ENCODE measurements around the gene PWP1.

GRCh38 chr12:107663277-107663676 lies 22.3 kb upstream of the PWP1 start:
- TF ChIP-seq, protein P1, sequence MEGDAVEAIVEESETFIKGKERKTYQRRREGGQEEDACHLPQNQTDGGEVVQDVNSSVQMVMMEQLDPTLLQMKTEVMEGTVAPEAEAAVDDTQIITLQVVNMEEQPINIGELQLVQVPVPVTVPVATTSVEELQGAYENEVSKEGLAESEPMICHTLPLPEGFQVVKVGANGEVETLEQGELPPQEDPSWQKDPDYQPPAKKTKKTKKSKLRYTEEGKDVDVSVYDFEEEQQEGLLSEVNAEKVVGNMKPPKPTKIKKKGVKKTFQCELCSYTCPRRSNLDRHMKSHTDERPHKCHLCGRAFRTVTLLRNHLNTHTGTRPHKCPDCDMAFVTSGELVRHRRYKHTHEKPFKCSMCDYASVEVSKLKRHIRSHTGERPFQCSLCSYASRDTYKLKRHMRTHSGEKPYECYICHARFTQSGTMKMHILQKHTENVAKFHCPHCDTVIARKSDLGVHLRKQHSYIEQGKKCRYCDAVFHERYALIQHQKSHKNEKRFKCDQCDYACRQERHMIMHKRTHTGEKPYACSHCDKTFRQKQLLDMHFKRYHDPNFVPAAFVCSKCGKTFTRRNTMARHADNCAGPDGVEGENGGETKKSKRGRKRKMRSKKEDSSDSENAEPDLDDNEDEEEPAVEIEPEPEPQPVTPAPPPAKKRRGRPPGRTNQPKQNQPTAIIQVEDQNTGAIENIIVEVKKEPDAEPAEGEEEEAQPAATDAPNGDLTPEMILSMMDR (IDR thresholded peaks at IDR 0.05; ENCODE audit: borderline replicate concordance, extremely low read depth, low read length, poor library complexity, severe bottlenecking), result no peak
- no peak for TF ChIP-seq EZH2 (IDR thresholded peaks at IDR 0.05; ENCODE audit: borderline replicate concordance, low read depth, low read length, severe bottlenecking)
